CD14-positive monocyte (primary cell): ENCODE measurements around the gene SPC24. TPM values are rescaled to one million over a fixed set of nuclear protein-coding genes. Genes with fewer than 3 reads are reported as not detected.
"Not testable (repeated sequence)": the region's sequence is repeated elsewhere in the genome, so short reads cannot be mapped to it uniquely, and the experiment has no call there.

Experiments
- DNase-seq, 3 donors: peaks; one replicate each; pipeline ENCODE4 v3.0.0-alpha.2; 2011 to 2022
- H2AFZ ChIP-seq: 2 replicates; pipeline ENCODE4 v1.6.0; 2012; ENCODE audit warnings: mild to moderate bottlenecking, low read depth, low read length, inconsistent platforms; ENCODE audit not compliant: insufficient read depth, poor library complexity, severe bottlenecking
- H3K27ac ChIP-seq, 2 donors: 1 replicate in 1 of 2; 2 replicates in 1 of 2; pipeline ENCODE4 v1.5.1; 2012 to 2013; ENCODE audit warnings: low read length in 2 of 2, control low read depth in 1 of 2, inconsistent platforms in 1 of 2, low read depth in 1 of 2, mild to moderate bottlenecking in 1 of 2
- H3K27me3 ChIP-seq, 2 donors: one replicate each; pipeline versions ENCODE4 v1.6.0 to v1.6.1; 2011 to 2013; ENCODE audit warnings: low read length in 2 of 2; ENCODE audit not compliant: control insufficient read depth in 2 of 2, insufficient read depth in 2 of 2
- H3K36me3 ChIP-seq, 2 donors: replicated peaks in 1 of 2; 1 replicate in 1 of 2; 2 replicates in 1 of 2; pipeline versions ENCODE4 v1.5.1 to v1.6.1; 2012 to 2013; ENCODE audit warnings: low read length in 2 of 2, control low read depth in 1 of 2, inconsistent platforms in 1 of 2, mild to moderate bottlenecking in 1 of 2; ENCODE audit not compliant: insufficient read depth in 2 of 2, control insufficient read depth in 1 of 2
- H3K4me1 ChIP-seq, 2 donors: 1 replicate in 1 of 2; 2 replicates in 1 of 2; pipeline versions ENCODE4 v1.5.1 to v1.6.1; 2012 to 2013; ENCODE audit warnings: low read length in 2 of 2, control low read depth in 1 of 2, inconsistent platforms in 1 of 2, mild to moderate bottlenecking in 1 of 2, moderate library complexity in 1 of 2; ENCODE audit not compliant: insufficient read depth in 2 of 2, control insufficient read depth in 1 of 2
- H3K4me2 ChIP-seq: replicated peaks from 2 replicates; pipeline ENCODE3; 2012; ENCODE audit warnings: low read length, moderate library complexity, mild to moderate bottlenecking; ENCODE audit not compliant: poor library complexity, severe bottlenecking; ENCODE audit errors: extremely low read depth
- H3K4me3 ChIP-seq, 3 experiments: fragments of 200-600 bp in 1 of 3; sonication (generic) in 1 of 3; replicated peaks in 1 of 3; 1 replicate in 2 of 3; 2 replicates in 1 of 3; pipeline ENCODE4 v1.5.1; 2011 to 2013; ENCODE audit warnings: low read length in 3 of 3, mild to moderate bottlenecking in 3 of 3, control low read depth in 2 of 3, low read depth in 2 of 3, inconsistent platforms in 1 of 3, moderate library complexity in 1 of 3
- H3K79me2 ChIP-seq: 2 replicates; pipeline ENCODE4 v1.6.0; 2012; ENCODE audit warnings: mild to moderate bottlenecking, control low read depth, inconsistent platforms, low read length, moderate library complexity; ENCODE audit not compliant: insufficient read depth
- H3K9ac ChIP-seq: 2 replicates; pipeline ENCODE4 v1.6.0; 2017; ENCODE audit warnings: low read length, mild to moderate bottlenecking; ENCODE audit not compliant: insufficient read depth, poor library complexity, severe bottlenecking
- H3K9me3 ChIP-seq, 2 donors: replicated peaks in 1 of 2; 1 replicate in 1 of 2; 2 replicates in 1 of 2; pipeline versions ENCODE4 v1.5.1 to v1.6.1; 2012 to 2013; ENCODE audit warnings: low read length in 2 of 2, control low read depth in 1 of 2; ENCODE audit not compliant: control insufficient read depth in 1 of 2, insufficient read depth in 1 of 2
- H4K20me1 ChIP-seq: 2 replicates; pipeline ENCODE4 v1.6.0; 2012; ENCODE audit warnings: mild to moderate bottlenecking, low read length, control low read depth, moderate library complexity; ENCODE audit not compliant: insufficient read depth
- H3K27ac Mint-ChIP-seq, 7 donors: one replicate each; pipeline ENCODE4 v1.8.0; 2020; ENCODE audit warnings: mild to moderate bottlenecking in 7 of 7, mixed read lengths in 7 of 7, moderate library complexity in 6 of 7, inconsistent platforms in 2 of 7
- H3K27me3 Mint-ChIP-seq, 3 donors: one replicate each; pipeline ENCODE4 v1.8.0; 2021 to 2022; ENCODE audit warnings: low read depth in 3 of 3, mild to moderate bottlenecking in 3 of 3, mixed read lengths in 3 of 3, moderate library complexity in 3 of 3, inconsistent platforms in 1 of 3
- H3K36me3 Mint-ChIP-seq, 2 donors: one replicate each; pipeline ENCODE4 v1.8.0; 2020; ENCODE audit warnings: mixed read lengths in 2 of 2, inconsistent platforms in 1 of 2, mild to moderate bottlenecking in 1 of 2
- H3K4me1 Mint-ChIP-seq: one replicate; pipeline ENCODE4 v1.8.0; 2020; ENCODE audit warnings: mild to moderate bottlenecking, mixed read lengths
- H3K4me3 Mint-ChIP-seq, 2 donors: one replicate each; pipeline ENCODE4 v1.8.0; 2020; ENCODE audit warnings: mild to moderate bottlenecking in 2 of 2, mixed read lengths in 2 of 2, moderate library complexity in 1 of 2
- H3K9me3 Mint-ChIP-seq, 7 donors: one replicate each; pipeline ENCODE4 v1.8.0; 2020 to 2022; ENCODE audit warnings: mixed read lengths in 7 of 7, mild to moderate bottlenecking in 6 of 7, moderate library complexity in 6 of 7, inconsistent platforms in 2 of 7
- CTCF ChIP-seq: fragments of 200-600 bp; IDR thresholded peaks from one replicate; pipeline ENCODE4 v1.8.0; 2022; ENCODE audit warnings: antibody characterized with exemption, mild to moderate bottlenecking
- WGBS: methylation state at CpG from one replicate; pipeline ENCODE4 v1.1.5; 2013; ENCODE audit warnings: missing lambda C conversion rate; ENCODE audit not compliant: insufficient coverage; 5-methylcytosine and 5-hydroxymethylcytosine counted together
- intact Hi-C, 2 donors: fragments of 100-400 bp; cut with micrococcal nuclease; formaldehyde crosslinking; loops; one replicate each; pipeline versions ENCODE4 v1.15.0 to v1.15.1; 2023
- polyA plus RNA-seq, 3 donors: library from polyadenylated mRNA; depleted of rRNA in 1 of 3; unstranded in 2 of 3; stranded (reverse) in 1 of 3; fragments of 300-500 nt in 2 of 3; fragments of >200 nt in 1 of 3; fragmentation: Illumina TruSeq in 2 of 3; gene quantifications; 1 replicate in 2 of 3; 2 replicates in 1 of 3; pipeline ENCODE4 v1.2.3, GENCODE V29; 2012 to 2021

SPC24 gene
- polyA plus RNA-seq, 3 donors: 0.27 TPM; not detected in 2

GRCh38 chr19:11123114-11123513, 32.5 kb downstream of the SPC24 start:
- peaks cover 0 to 2% (median 0%) of the 10 kb centered on the region in 7 donors for H3K9me3 Mint-ChIP-seq
- no peak for DNase-seq
- Histone ChIP-seq H3K4me2 (no peak overlapping the region), H3K36me3 (peaks cover 51 to 80% of the 10 kb centered on the region in 2 donors), H3K4me3 (no peak overlapping the region), H3K9ac (no peak overlapping the region), H3K79me2 (no peaks in the 10 kb centered on the region), H2AFZ (no peak overlapping the region), H3K27ac (no peak overlapping the region), H3K4me1 (no peaks in the 10 kb centered on the region), H3K27me3 (no peaks in the 10 kb centered on the region), H4K20me1 (no peaks in the 10 kb centered on the region), H3K9me3 (no peaks in the 10 kb centered on the region)
- 98% methylated on average over 12 of the region's 13 CpGs for WGBS
- H3K4me1 Mint-ChIP-seq: no peaks in the 10 kb centered on the region
- H3K4me3 Mint-ChIP-seq: no peak overlapping the region
- no peak for TF ChIP-seq CTCF
- H3K27ac Mint-ChIP-seq: no peak overlapping the region
- peaks cover 46 to 95% of the 10 kb centered on the region in 2 donors for H3K36me3 Mint-ChIP-seq
- H3K27me3 Mint-ChIP-seq: peaks cover 0 to 2% (median 0%) of the 10 kb centered on the region in 3 donors
- intact Hi-C loops: no loop called here

GRCh38 chr19:11121963-11122362, 33.6 kb downstream of the SPC24 start:
- intact Hi-C loops, H3K9me3 Mint-ChIP-seq, DNase-seq, H4K20me1 ChIP-seq, H3K4me3 ChIP-seq, H3K4me1 Mint-ChIP-seq, H3K4me3 Mint-ChIP-seq, H3K27me3 Mint-ChIP-seq, H3K27ac Mint-ChIP-seq, H3K27ac ChIP-seq, H3K4me1 ChIP-seq, H2AFZ ChIP-seq, H3K27me3 ChIP-seq, H3K9ac ChIP-seq, H3K4me2 ChIP-seq, H3K9me3 ChIP-seq, H3K79me2 ChIP-seq: not testable (repeated sequence)
- peaks cover 45 to 95% of the 10 kb centered on the region in 2 donors for H3K36me3 Mint-ChIP-seq
- 96% methylated on average over 9 of the region's 17 CpGs for WGBS
- peaks cover 53 to 80% of the 10 kb centered on the region in 2 donors for H3K36me3 ChIP-seq
